GM19035 (cell line): Measurements from ENCODE around the gene SHANK2.

Experiments used
- ATAC-seq: cut with Tn5 transposase; IDR thresholded peaks from one replicate; pipeline ENCODE4 v1.9.1; 2021; ENCODE audit not compliant: unreplicated experiment

The SHANK2 gene

DNA sequence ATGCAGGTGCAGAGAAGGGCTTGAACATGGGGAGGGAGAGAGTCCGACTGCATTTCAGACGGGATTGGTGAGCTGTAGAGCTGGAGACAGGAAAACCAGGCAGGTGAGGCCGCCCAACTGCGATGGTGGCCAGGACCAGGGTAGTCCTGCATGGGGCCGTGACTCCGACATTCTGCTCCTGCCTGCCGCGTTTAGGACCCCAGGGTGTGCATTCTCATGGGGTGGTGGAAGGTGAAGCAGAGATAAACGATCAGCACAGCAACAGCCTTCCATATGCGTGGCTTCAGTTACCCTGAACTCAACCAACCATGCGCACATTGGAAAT is 29.3 kb downstream of the SHANK2 start:
- ATAC-seq = no peak

DNA sequence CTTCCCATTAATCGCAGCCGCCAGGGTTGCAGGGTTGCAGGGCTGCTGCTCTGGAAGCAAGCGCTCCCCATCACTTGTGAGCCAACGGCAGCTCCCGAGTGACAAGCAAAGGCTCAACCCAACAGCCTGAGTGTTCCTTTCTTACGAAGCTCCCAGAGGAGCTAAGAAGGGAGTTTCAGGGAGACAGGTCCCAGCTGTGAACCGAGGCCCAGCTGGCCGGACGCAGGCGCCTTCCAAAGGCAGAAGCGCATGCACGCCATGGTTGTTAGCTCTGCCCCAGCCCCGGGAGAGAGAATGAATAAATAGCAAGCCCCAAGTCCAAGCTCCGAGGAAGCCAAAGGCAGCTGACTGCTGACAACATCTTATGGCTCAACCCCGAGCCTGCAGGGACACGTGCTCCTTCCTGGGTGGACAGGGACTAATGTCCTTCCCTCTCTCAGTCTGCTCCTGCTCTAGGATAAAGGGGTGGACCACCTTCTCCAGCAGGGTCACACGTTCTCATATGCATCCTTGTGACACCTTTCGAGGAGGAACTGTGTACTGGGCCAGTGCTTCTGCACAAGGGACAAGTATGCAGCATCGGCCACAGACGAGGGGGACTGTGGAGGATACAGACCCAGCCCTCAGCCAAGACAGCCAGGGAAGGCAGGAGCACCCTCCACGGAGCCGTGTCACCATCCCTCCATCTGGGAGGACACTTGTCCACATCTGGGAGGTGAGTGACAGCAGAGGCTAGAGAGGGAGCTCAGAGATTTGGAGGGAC is 29.9 kb downstream of the SHANK2 start:
- ATAC-seq = no peak

GRCh38 chr11:71221821-71222220 is 30.6 kb downstream of the SHANK2 start:
- no peak for ATAC-seq

- ATAC-seq = no peak
Observed at GRCh38 chr11:71221201-71221600, 31.2 kb downstream of the SHANK2 start.

- no peak for ATAC-seq
Observed at GRCh38 chr11:71218789-71219499, 33.4 kb downstream of the SHANK2 start.

- no peak for ATAC-seq
Observed at GRCh38 chr11:71215425-71215965, 36.9 kb downstream of the SHANK2 start.

GRCh38 chr11:71214553-71215424 is 37.6 kb downstream of the SHANK2 start:
- ATAC-seq = no peak

DNA sequence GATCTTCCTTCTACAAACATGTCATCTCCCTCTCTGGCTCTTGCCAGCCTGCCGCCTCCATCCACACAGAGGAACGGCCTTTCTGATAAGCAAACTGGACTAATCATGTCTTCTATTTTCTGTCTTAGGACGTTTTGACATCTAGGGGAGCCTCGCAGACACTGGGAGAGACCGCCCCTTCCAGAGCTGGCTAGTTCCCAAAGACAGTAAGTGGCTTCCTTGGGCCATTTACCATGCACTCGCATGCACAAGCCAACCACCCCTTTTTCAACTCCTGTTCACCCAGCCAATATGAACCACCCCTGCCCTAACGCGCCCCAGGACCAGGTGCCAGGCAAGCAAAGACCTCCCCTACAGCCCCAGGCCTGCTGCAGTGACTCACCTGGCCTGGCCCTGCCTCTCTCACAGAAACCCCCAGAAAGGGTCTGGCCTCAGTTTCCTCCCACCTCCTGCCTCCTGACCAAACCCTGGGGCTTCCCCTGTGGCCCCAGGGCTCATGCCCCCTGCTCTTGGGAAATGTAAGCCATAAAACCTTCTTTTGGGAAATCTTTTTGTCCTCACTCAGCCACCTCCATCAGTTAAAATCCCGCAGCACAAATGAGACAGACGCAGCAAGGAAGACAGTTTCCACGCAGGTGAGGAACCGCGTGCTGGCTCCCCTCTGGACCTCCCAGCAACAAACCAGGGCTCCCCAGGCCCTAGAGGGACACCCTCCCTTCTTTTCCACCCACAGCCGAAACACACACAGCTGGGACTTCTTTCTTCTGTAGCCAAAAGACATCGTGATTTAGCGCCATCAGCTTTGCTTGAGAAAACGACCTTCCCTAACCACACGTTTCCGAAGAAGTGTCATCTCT is 38.5 kb downstream of the SHANK2 start:
- no peak for ATAC-seq

- ATAC-seq = no peak
Observed at GRCh38 chr11:71212871-71213559, 39.4 kb downstream of the SHANK2 start.

DNA sequence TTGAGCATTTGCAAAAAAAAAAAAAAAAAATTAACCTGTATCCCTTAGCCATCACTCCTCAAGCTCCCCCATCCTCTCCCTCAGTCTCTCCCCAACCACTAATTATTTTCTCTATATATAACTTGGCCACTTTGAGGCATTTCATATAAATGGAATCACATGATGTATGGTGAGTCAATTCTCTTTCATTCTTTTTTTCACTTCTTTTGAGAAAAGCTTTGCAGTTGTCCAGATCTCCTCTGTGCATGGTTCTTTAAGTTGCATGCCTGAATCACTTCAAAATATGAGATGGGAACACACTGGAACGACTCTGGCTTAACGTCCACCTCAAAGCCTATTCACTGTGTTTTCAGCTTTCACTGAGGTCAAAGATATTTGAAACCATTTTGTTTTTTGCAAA is 40.7 kb downstream of the SHANK2 start:
- no peak for ATAC-seq

- ATAC-seq = no peak
Observed at GRCh38 chr11:71210861-71211260, 41.5 kb downstream of the SHANK2 start.

DNA sequence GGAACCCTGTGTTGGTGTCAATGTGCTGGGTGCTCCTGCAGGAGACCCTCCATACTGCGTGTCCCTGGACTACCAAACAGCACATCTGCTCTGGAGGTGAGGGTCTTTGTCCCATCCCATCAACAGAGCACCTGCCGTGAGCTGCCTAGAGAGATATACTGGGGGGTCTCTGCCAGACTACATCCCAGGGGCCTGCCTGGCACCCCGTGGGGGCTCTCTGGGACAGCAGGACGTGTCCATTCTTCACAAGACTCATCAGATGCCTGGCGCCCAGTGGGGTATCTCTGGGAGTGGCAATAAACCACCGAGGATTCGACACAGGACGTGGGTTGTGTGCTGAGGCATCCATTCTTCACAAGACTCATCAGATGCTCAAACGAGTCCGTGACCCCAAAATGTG is 42.7 kb downstream of the SHANK2 start:
- ATAC-seq = no peak

DNA sequence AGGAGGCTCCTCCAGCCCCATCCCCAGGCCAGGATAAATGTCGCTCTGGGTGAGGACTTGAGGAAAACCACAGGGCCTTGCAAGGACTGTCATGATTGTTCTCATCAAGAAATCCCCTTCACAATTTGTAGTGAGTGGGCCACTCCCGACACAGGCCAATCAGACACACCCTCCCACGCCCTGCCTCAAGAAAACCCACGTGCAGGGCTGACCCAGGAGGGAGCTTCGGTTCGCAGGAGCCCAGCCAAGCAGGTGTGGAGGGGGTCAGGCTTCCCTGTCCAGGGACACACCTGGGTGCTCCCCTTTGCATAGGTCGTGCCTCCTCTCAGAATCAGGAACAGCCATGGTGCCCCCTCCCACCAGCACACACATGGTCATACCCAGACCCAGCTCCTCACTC is 43.2 kb downstream of the SHANK2 start:
- ATAC-seq = no peak

- ATAC-seq = no peak
Observed at GRCh38 chr11:71208011-71208774, 44.2 kb downstream of the SHANK2 start.

DNA sequence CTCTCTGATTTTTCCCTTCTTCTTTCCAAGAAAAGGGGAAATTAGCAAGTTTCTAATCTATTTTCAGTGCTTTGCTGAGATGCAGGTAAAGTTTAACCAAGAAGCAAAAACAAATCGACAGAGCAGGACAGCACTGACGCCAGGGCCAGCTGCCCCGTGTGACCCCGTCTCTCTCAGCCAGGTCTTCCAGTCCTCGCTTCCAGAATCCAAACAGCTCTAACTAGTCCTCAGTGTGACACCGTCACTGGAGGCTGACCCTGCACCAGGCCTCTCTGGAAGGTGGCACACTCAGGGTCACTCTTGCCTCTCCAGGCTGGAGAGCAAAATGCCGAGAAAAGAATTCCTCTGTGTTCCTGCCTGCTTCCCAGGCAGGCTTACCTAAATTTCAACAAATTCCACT is 44.8 kb downstream of the SHANK2 start:
- ATAC-seq = no peak

DNA sequence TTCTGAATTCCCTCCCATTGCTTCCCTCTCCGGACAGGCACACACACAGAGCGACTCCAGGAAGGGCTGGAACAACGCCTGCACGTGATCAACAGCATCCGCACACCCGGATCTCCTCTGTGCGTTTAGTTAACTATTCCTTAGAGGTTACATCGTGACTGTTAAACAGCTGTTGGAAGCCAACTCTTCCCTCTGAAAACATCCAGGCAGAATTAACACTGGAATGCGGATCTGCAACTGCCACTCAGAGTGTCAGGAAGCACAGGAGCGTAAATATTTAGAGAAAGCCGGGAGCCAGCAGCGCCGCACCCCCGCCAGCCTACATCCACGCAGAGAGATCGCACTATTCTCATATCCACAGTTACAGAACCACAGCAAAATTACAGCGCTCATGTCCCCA is 46.2 kb downstream of the SHANK2 start:
- ATAC-seq = no peak

DNA sequence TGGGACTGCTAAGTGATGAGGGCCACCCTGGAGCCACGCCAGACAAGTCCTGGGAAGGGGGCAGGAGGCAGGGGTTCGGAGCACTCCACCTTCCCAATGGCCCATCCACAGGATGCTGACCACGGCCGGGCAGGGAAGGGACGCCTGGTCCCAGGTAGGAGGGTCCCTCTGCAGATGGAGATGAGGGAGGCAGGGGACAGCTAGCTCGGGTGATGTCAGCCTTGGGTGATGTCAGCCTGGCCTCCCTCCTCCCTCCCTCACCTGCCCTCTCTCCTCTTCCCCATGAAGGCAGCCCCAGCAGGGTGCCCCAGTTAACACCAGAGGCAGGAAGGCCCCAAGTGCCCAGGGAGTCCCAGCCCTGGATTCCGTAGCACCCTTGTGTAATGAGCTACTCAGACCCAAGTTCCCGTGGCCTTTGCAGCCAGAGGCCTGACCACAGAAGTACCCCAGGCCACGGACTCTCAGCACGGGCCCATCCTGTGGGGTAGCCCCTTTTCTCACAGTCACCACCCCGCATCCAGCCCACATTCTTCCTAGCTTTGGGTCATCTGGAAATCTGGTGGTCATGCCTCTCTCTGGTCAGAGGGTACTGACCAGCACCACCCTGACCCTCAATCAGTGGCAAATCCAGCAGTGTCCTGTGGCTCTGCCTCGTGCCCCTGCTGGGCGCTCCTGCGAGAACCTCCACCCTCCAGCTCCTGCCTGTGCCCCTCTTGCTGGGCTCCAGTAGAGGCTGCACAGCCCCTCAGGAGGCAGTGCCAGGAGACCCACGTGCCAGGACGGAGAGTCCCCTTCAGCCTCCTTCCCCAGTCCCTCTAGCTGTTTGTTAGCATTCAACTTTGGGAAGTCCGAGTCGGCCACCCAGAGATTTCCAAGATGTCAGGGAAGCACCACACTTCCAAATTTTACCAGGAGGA is 47.4 kb downstream of the SHANK2 start:
- ATAC-seq = no peak

DNA sequence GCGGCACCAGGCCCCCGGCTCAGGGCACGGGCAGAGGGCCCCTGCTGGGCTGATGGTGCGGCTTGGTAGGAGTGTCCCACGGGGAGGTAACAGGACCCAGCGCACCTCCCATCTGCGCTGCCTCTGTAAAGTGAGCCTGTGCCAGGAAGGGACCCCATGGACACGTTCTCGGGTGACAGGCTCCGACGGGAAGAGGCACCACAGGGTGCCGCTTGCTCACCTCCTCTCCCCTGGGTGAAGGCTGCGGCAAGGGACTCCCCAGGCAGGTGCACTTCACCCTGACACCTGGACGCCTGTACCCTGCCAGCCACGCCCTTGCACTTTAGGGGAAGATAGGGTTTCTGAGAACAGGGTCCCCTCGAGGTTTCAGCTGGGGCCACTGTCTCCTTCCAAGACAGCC is 48.1 kb downstream of the SHANK2 start:
- no peak for ATAC-seq
